Loucy (cell line): ENCODE measurements around the gene TTLL7.

Experiments used
- EZH2phosphoT487 ChIP-seq: fragments of 200-600 bp; IDR thresholded peaks from 2 replicates; pipeline ENCODE4 v1.6.1; 2018; ENCODE audit warnings: antibody characterized with exemption, mild to moderate bottlenecking, moderate library complexity, borderline replicate concordance
- TF ChIP-seq, protein P1 (sequence below): fragments of 200-600 bp; sonication (generic); conservative IDR thresholded peaks from 2 replicates; pipeline ENCODE4 v1.5.1; 2014; ENCODE audit warnings: mild to moderate bottlenecking, antibody characterized with exemption, low read length

- TF ChIP-seq, protein P1, sequence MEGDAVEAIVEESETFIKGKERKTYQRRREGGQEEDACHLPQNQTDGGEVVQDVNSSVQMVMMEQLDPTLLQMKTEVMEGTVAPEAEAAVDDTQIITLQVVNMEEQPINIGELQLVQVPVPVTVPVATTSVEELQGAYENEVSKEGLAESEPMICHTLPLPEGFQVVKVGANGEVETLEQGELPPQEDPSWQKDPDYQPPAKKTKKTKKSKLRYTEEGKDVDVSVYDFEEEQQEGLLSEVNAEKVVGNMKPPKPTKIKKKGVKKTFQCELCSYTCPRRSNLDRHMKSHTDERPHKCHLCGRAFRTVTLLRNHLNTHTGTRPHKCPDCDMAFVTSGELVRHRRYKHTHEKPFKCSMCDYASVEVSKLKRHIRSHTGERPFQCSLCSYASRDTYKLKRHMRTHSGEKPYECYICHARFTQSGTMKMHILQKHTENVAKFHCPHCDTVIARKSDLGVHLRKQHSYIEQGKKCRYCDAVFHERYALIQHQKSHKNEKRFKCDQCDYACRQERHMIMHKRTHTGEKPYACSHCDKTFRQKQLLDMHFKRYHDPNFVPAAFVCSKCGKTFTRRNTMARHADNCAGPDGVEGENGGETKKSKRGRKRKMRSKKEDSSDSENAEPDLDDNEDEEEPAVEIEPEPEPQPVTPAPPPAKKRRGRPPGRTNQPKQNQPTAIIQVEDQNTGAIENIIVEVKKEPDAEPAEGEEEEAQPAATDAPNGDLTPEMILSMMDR = no peak
- TF ChIP-seq EZH2phosphoT487 = no peak
Measured at GRCh38 chr1:83950106-83950661, 48.7 kb downstream of the TTLL7 start.
